Fibroblast of lung (primary cell): Measurements from ENCODE around the gene SEC23A.

Experiments
- CTCF ChIP-seq, 2 donors: IDR thresholded peaks in 1 of 2; conservative IDR thresholded peaks in 1 of 2; 1 replicate in 1 of 2; 2 replicates in 1 of 2; pipeline ENCODE4 v1.5.1; 2011 to 2012; ENCODE audit warnings: low read length in 2 of 2, control low read depth in 1 of 2, inconsistent platforms in 1 of 2, low read depth in 1 of 2, mild to moderate bottlenecking in 1 of 2
- EZH2 ChIP-seq: IDR thresholded peaks from 2 replicates; pipeline ENCODE4 v1.5.1; 2012; ENCODE audit warnings: low read length, control low read depth, mild to moderate bottlenecking; ENCODE audit errors: missing control alignments

- no peak for TF ChIP-seq CTCF (conservative IDR thresholded peaks at IDR 0.05 in 1 of 2, IDR thresholded peaks at IDR 0.05 in 1 of 2; ENCODE audit: low read depth in 1 of 2, low read length in 2 of 2)
- no peak for TF ChIP-seq EZH2
These were observed 77.0 kb downstream of the SEC23A start for GRCh38 chr14:39025810-39026627.
